GM19452 (cell line): ENCODE data around the gene SKIDA1.
A peak's percentile ranks its signal among the peaks of the same experiment; 100 is the strongest.
"Not testable (repeated sequence)": the region's sequence is repeated elsewhere in the genome, so short reads cannot be mapped to it uniquely, and the experiment has no call there.

ENCODE experiments used
- ATAC-seq: cut with Tn5 transposase; IDR thresholded peaks from one replicate; pipeline ENCODE4 v1.9.1; 2021; ENCODE audit not compliant: unreplicated experiment

Gene SKIDA1

GRCh38 chr10:21525367-21526187 lies at the start of gene SKIDA1:
TSS of gene SKIDA1 (minus strand) at chr10:21525682. CDS start at chr10:21517822, 7,860 bp downstream.
- peak; percentile 55 for ATAC-seq

GRCh38 chr10:21574514-21574913 lies 49.0 kb upstream of the SKIDA1 start:
- not testable (repeated sequence) for ATAC-seq

- no peak for ATAC-seq
Observed at GRCh38 chr10:21572578-21572977, 47.1 kb upstream of the SKIDA1 start.

- no peak for ATAC-seq
Observed at GRCh38 chr10:21570761-21571521, 45.5 kb upstream of the SKIDA1 start.

GRCh38 chr10:21558984-21559383 lies 33.5 kb upstream of the SKIDA1 start:
- not testable (repeated sequence) for ATAC-seq

- ATAC-seq = no peak
Observed at GRCh38 chr10:21556527-21556926, 31.0 kb upstream of the SKIDA1 start.

GRCh38 chr10:21552638-21553037 lies 27.2 kb upstream of the SKIDA1 start:
- ATAC-seq = no peak

GRCh38 chr10:21547246-21547645 lies 21.8 kb upstream of the SKIDA1 start:
- no peak for ATAC-seq

- not testable (repeated sequence) for ATAC-seq
Observed at GRCh38 chr10:21540701-21541100, 15.2 kb upstream of the SKIDA1 start.

- ATAC-seq = no peak
Observed at GRCh38 chr10:21536874-21537273, 11.4 kb upstream of the SKIDA1 start.

GRCh38 chr10:21535976-21536375 lies 10.5 kb upstream of the SKIDA1 start:
- not testable (repeated sequence) for ATAC-seq

- ATAC-seq = no peak
Observed at GRCh38 chr10:21535494-21535965, 10.0 kb upstream of the SKIDA1 start.

- ATAC-seq = no peak
Observed at GRCh38 chr10:21534604-21535493, 9.4 kb upstream of the SKIDA1 start.

- ATAC-seq = no peak
Observed at GRCh38 chr10:21534280-21534586, 8.8 kb upstream of the SKIDA1 start.

- peak; percentile 92 for ATAC-seq
Observed at GRCh38 chr10:21533467-21534279, 8.2 kb upstream of the SKIDA1 start, which contains the start of gene MLLT10. TSS of gene MLLT10 (plus strand) at chr10:21534232. CDS start at chr10:21534645, 413 bp downstream.

- ATAC-seq = no peak
Observed at GRCh38 chr10:21532694-21533466, 7.4 kb upstream of the SKIDA1 start.

- ATAC-seq = no peak
Observed at GRCh38 chr10:21531164-21531563, 5.7 kb upstream of the SKIDA1 start.

GRCh38 chr10:21530641-21531040 lies 5.2 kb upstream of the SKIDA1 start:
- no peak for ATAC-seq

- ATAC-seq = no peak
Observed at GRCh38 chr10:21530168-21530567, 4.7 kb upstream of the SKIDA1 start.
